GM21423 (cell line): ENCODE measurements around the gene PRDX1.
"Not testable (repeated sequence)": the region's sequence is repeated elsewhere in the genome, so short reads cannot be mapped to it uniquely, and the experiment has no call there.

Experiments used
- ATAC-seq: cut with Tn5 transposase; IDR thresholded peaks from one replicate; pipeline ENCODE4 v1.9.1; 2021; ENCODE audit warnings: mild to moderate bottlenecking, moderate library complexity; ENCODE audit not compliant: unreplicated experiment

The PRDX1 gene

GRCh38 chr1:45507195-45507594 lies 14.5 kb downstream of the PRDX1 start:
- no peak for ATAC-seq

GRCh38 chr1:45503462-45504360 lies 18.0 kb downstream of the PRDX1 start:
- no peak for ATAC-seq

- ATAC-seq: no peak
These were observed 20.2 kb downstream of the PRDX1 start for GRCh38 chr1:45501505-45501859.

- no peak for ATAC-seq
These were observed 22.3 kb downstream of the PRDX1 start for GRCh38 chr1:45499415-45499769.

- ATAC-seq: no peak
These were observed 23.4 kb downstream of the PRDX1 start for GRCh38 chr1:45498279-45498678.

GRCh38 chr1:45493116-45493697 lies 28.5 kb downstream of the PRDX1 start:
- ATAC-seq: no peak

GRCh38 chr1:45492691-45493090 lies 29.0 kb downstream of the PRDX1 start:
- ATAC-seq: no peak

GRCh38 chr1:45491487-45492260 lies 30.0 kb downstream of the PRDX1 start:
- ATAC-seq: no peak

GRCh38 chr1:45490626-45491486 lies 30.8 kb downstream of the PRDX1 start, which contains the start of gene TESK2:
Gene TESK2, minus strand, starts transcription at chr1:45491163. Its CDS starts 33,378 bp downstream, at chr1:45457785.
- peak; percentile 86 for ATAC-seq

- ATAC-seq: no peak
These were observed 31.5 kb downstream of the PRDX1 start for GRCh38 chr1:45490121-45490625.

GRCh38 chr1:45489379-45489778 lies 32.3 kb downstream of the PRDX1 start:
- not testable (repeated sequence) for ATAC-seq

GRCh38 chr1:45488666-45489377 lies 32.9 kb downstream of the PRDX1 start:
- ATAC-seq: no peak

- ATAC-seq: no peak
These were observed 35.7 kb downstream of the PRDX1 start for GRCh38 chr1:45485949-45486348.

GRCh38 chr1:45479039-45479748 lies 42.5 kb downstream of the PRDX1 start:
- no peak for ATAC-seq

- no peak for ATAC-seq
These were observed 43.4 kb downstream of the PRDX1 start for GRCh38 chr1:45478121-45478814.

GRCh38 chr1:45477646-45478045 lies 44.0 kb downstream of the PRDX1 start:
- no peak for ATAC-seq

GRCh38 chr1:45474194-45474593 lies 47.5 kb downstream of the PRDX1 start:
- ATAC-seq: not testable (repeated sequence)

GRCh38 chr1:45473302-45473701 lies 48.4 kb downstream of the PRDX1 start:
- peak; percentile 64 for ATAC-seq
